Natural killer cell treated with Interleukin-12 subunit alpha and Interleukin-12 subunit beta and Interleukin-15 and Interleukin-18, amount 100 ng/mL, for 72 hours (primary cell): ENCODE results near the gene SLC9C1. TPM values are rescaled to one million over a fixed set of nuclear protein-coding genes. Genes with fewer than 3 reads are reported as not detected.

Source experiments
- total RNA-seq, 2 donors: library from RNA; stranded (reverse); gene quantifications; one replicate each; pipeline ENCODE4 v1.2.3, GENCODE V29; 2022

Gene SLC9C1
- total RNA-seq, 2 donors from 2014 or later, result not detected

Other genes starting within 250 kb of the SLC9C1 start
- 1 to 10 TPM in 1 of 2 donors, under 1 TPM in 1; 0.64 to 1.8 TPM for gene C3orf52, start 207.8 kb downstream of the SLC9C1 start, total RNA-seq
- 1 to 10 TPM in 1 of 2 donors, under 1 TPM in 1; 1.00 to 5.3 TPM for gene GCSAM, start 161.0 kb downstream of the SLC9C1 start, total RNA-seq
- gene CD200, start 38.9 kb upstream of the SLC9C1 start, total RNA-seq, result under 1 TPM; 0.17 to 0.36 TPM
- gene BTLA, start 205.3 kb upstream of the SLC9C1 start, total RNA-seq, result 1 to 10 TPM in 1 of 2 donors, under 1 TPM in 1; 0.21 to 1.4 TPM